Liver (tissue), 3 donors: Measurements from ENCODE around the gene CTPS1.

Experiments used
- EGR1 ChIP-seq, 2 donors: IDR thresholded peaks; 2 replicates each; pipeline ENCODE4 v1.6.1; 2016 to 2018; ENCODE audit warnings: antibody characterized with exemption in 2 of 2, low read depth in 2 of 2
- FOXA1 ChIP-seq: IDR thresholded peaks from 2 replicates; pipeline ENCODE4 v1.6.1; 2016; ENCODE audit warnings: antibody characterized with exemption
- HNF4G ChIP-seq: IDR thresholded peaks from 2 replicates; pipeline ENCODE4 v1.6.1; 2016; ENCODE audit warnings: antibody characterized with exemption
- NR2F2 ChIP-seq: IDR thresholded peaks from 2 replicates; pipeline ENCODE4 v1.6.1; 2016; ENCODE audit warnings: antibody characterized with exemption
- RAD21 ChIP-seq, 2 donors: IDR thresholded peaks; 2 replicates each; pipeline ENCODE4 v1.6.1; 2016; ENCODE audit warnings: antibody characterized with exemption in 2 of 2, mild to moderate bottlenecking in 2 of 2
- RXRA ChIP-seq, 2 donors: IDR thresholded peaks; 2 replicates each; pipeline ENCODE4 v1.6.1; 2017 to 2018; ENCODE audit warnings: antibody characterized with exemption in 2 of 2, mild to moderate bottlenecking in 1 of 2
- TAF1 ChIP-seq: conservative IDR thresholded peaks from 2 replicates; pipeline ENCODE4 v1.6.1; 2016; ENCODE audit warnings: antibody characterized with exemption, mild to moderate bottlenecking
- YY1 ChIP-seq: IDR thresholded peaks from 2 replicates; pipeline ENCODE4 v1.6.1; 2016; ENCODE audit warnings: antibody characterized with exemption, mild to moderate bottlenecking
- TF ChIP-seq, protein P1 (sequence below): fragments of 150-350 bp; IDR thresholded peaks from 2 replicates; pipeline ENCODE4 v1.5.1; 2017; ENCODE audit warnings: improper control_type of control experiment, low read depth, low read length; ENCODE audit not compliant: missing input control
- TF ChIP-seq, protein P2 (sequence below): IDR thresholded peaks from 2 replicates; pipeline ENCODE4 v1.6.1; 2016; ENCODE audit warnings: antibody characterized with exemption, mild to moderate bottlenecking
- TF ChIP-seq, protein P3 (sequence below): IDR thresholded peaks from 2 replicates; pipeline ENCODE4 v1.6.1; 2016; ENCODE audit warnings: antibody characterized with exemption
- donor health status: healthy.
- donor health status: healthy.

DNA sequence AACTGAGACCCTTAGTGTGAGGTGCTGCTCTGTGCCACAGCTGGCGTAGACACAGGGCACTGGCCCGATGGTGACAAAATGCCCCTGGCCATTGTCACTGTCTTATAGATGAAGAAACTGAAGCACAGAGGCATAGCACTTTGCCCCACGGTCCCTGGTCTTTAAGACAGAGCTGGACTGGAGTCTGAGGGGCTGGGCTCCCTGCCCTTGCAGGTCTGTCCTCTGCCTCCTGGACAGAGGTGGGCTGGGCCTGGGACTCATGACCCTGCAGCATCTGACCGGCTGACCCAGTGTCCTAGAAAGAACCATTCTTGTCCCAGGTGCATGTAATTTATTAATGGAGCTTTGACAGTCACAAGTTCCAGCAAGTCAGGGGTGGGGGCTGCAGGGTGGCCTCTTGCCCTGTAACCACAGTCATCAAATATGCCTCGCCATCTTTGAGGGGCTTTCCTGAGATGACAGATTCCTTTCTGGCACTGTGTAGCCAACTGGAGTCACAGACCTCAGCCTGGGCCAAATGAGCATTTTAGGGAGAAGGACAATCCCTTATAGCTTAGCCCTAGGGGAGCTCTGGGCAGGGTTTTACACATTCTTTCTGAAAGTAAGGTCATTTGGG is 35.9 kb downstream of the CTPS1 start:
- TF ChIP-seq, protein P1, sequence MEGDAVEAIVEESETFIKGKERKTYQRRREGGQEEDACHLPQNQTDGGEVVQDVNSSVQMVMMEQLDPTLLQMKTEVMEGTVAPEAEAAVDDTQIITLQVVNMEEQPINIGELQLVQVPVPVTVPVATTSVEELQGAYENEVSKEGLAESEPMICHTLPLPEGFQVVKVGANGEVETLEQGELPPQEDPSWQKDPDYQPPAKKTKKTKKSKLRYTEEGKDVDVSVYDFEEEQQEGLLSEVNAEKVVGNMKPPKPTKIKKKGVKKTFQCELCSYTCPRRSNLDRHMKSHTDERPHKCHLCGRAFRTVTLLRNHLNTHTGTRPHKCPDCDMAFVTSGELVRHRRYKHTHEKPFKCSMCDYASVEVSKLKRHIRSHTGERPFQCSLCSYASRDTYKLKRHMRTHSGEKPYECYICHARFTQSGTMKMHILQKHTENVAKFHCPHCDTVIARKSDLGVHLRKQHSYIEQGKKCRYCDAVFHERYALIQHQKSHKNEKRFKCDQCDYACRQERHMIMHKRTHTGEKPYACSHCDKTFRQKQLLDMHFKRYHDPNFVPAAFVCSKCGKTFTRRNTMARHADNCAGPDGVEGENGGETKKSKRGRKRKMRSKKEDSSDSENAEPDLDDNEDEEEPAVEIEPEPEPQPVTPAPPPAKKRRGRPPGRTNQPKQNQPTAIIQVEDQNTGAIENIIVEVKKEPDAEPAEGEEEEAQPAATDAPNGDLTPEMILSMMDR = no peak
- TF ChIP-seq RAD21 (IDR thresholded peaks at IDR 0.05) (no peak), HNF4G (no peak), TAF1 (no peak), YY1 (no peak), FOXA1 (no peak), NR2F2 (no peak), EGR1 (IDR thresholded peaks at IDR 0.05; ENCODE audit: low read depth in 2 of 2) (no peak), RXRA (IDR thresholded peaks at IDR 0.05) (no peak)
- TF ChIP-seq, protein P2, sequence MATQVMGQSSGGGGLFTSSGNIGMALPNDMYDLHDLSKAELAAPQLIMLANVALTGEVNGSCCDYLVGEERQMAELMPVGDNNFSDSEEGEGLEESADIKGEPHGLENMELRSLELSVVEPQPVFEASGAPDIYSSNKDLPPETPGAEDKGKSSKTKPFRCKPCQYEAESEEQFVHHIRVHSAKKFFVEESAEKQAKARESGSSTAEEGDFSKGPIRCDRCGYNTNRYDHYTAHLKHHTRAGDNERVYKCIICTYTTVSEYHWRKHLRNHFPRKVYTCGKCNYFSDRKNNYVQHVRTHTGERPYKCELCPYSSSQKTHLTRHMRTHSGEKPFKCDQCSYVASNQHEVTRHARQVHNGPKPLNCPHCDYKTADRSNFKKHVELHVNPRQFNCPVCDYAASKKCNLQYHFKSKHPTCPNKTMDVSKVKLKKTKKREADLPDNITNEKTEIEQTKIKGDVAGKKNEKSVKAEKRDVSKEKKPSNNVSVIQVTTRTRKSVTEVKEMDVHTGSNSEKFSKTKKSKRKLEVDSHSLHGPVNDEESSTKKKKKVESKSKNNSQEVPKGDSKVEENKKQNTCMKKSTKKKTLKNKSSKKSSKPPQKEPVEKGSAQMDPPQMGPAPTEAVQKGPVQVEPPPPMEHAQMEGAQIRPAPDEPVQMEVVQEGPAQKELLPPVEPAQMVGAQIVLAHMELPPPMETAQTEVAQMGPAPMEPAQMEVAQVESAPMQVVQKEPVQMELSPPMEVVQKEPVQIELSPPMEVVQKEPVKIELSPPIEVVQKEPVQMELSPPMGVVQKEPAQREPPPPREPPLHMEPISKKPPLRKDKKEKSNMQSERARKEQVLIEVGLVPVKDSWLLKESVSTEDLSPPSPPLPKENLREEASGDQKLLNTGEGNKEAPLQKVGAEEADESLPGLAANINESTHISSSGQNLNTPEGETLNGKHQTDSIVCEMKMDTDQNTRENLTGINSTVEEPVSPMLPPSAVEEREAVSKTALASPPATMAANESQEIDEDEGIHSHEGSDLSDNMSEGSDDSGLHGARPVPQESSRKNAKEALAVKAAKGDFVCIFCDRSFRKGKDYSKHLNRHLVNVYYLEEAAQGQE = no peak
- TF ChIP-seq, protein P3, sequence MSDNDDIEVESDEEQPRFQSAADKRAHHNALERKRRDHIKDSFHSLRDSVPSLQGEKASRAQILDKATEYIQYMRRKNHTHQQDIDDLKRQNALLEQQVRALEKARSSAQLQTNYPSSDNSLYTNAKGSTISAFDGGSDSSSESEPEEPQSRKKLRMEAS = no peak
